Lung (tissue), 12 donors: ENCODE measurements around the gene FBLL1. TPM values are rescaled to one million over a fixed set of nuclear protein-coding genes. Genes with fewer than 3 reads are reported as not detected.
"Not testable (repeated sequence)": the region's sequence is repeated elsewhere in the genome, so short reads cannot be mapped to it uniquely, and the experiment has no call there.

Source experiments
- ATAC-seq: fragments of 200-7000 bp; cut with Tn5 transposase; one replicate; pipeline ENCODE4 v1.9.1; 2020; ENCODE audit warnings: moderate number of reproducible peaks; ENCODE audit not compliant: insufficient read depth, low FRiP score
- DNase-seq, 3 donors: peaks; one replicate each; pipeline ENCODE4 v3.0.0-alpha.2; 2013 to 2017
- H3K27ac ChIP-seq, 2 donors: one replicate each; pipeline ENCODE4 v1.5.1; 2013; ENCODE audit warnings: mild to moderate bottlenecking in 2 of 2, moderate library complexity in 2 of 2, control low read depth in 1 of 2, inconsistent platforms in 1 of 2, low read depth in 1 of 2, low read length in 1 of 2
- H3K27me3 ChIP-seq, 3 donors: one replicate each; pipeline ENCODE4 v1.5.1; 2013; ENCODE audit warnings: low read length in 2 of 3; ENCODE audit not compliant: control insufficient read depth in 3 of 3, insufficient read depth in 3 of 3
- H3K36me3 ChIP-seq, 4 donors: one replicate each; pipeline ENCODE4 v1.5.1; 2013; ENCODE audit warnings: low read length in 4 of 4, mild to moderate bottlenecking in 1 of 4, moderate library complexity in 1 of 4; ENCODE audit not compliant: control insufficient read depth in 4 of 4, insufficient read depth in 4 of 4
- H3K4me1 ChIP-seq, 5 donors: one replicate each; pipeline ENCODE4 v1.5.1; 2013; ENCODE audit warnings: low read length in 5 of 5, mild to moderate bottlenecking in 2 of 5, moderate library complexity in 1 of 5; ENCODE audit not compliant: control insufficient read depth in 5 of 5, insufficient read depth in 5 of 5
- H3K4me3 ChIP-seq: one replicate; pipeline ENCODE4 v1.5.1; 2013; ENCODE audit warnings: mild to moderate bottlenecking, control low read depth, moderate library complexity
- H3K9ac ChIP-seq, 2 donors: one replicate each; pipeline ENCODE4 v1.5.1; 2013; ENCODE audit warnings: low read length in 2 of 2, control low read depth in 1 of 2; ENCODE audit not compliant: insufficient read depth in 1 of 2
- H3K9me3 ChIP-seq, 4 donors: one replicate each; pipeline ENCODE4 v1.5.1; 2013; ENCODE audit warnings: low read length in 3 of 4, mild to moderate bottlenecking in 1 of 4, moderate library complexity in 1 of 4; ENCODE audit not compliant: control insufficient read depth in 4 of 4, insufficient read depth in 3 of 4
- WGBS, 2 donors: extraction: QIAGEN DNeasy Blood & Tissue Kit; methylation state at CpG; one replicate each; pipeline ENCODE4 v1.1.7; 2013; 5-methylcytosine and 5-hydroxymethylcytosine counted together
- polyA plus RNA-seq, 2 donors: library from polyadenylated mRNA; stranded (reverse); fragments of 200-250 nt; gene quantifications; one replicate each; pipeline ENCODE4 v1.2.1, GENCODE V29; 2013
- total RNA-seq, 2 donors: library from RNA; depleted of rRNA in 1 of 2; stranded (reverse); fragments of >200 nt in 1 of 2; gene quantifications; one replicate each; pipeline ENCODE4 v1.2.1, GENCODE V29; 2014 to 2021
- TF ChIP-seq, protein P1 (sequence below): IDR thresholded peaks from 2 replicates; pipeline ENCODE4 v1.5.1; 2012; ENCODE audit warnings: mild to moderate bottlenecking; ENCODE audit errors: control extremely low read depth, extremely low read depth
- donor health status: control.
- donor health status: control.
- donor health status: Bipolar disorder and iron deficiency.
- donor health status: healthy.
- donor health status: DM: yes; HTN: yes; CAD: no.

Gene FBLL1
- total and polyA plus RNA-seq, 4 donors, result 0.18 to 1.1 (median 0.27) TPM

DNA sequence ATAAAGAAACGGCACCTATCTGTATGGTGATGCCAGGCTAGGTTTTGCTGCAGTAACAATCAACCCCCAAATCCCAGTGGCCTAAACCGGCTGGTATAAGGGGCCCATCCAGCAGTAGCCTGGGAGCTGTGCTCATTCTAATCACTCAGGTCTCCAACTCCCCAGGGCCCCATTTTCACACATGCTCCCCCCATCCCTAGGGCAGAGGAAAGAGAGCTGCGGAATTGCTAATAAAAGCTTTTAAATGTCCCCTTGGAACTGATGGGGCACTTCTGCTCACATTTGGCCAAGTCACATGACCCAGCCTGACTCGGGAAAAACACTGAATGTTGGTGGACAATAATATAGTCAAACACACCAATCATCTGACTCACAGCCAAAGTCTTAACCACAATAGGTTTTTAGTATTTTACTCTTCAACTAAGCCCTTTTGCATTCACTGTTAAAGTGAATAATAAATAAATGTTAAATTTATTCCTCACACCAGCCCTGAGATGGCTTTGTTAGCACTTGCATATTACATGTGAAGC, 1.6 kb downstream of the FBLL1 start:
- peaks cover 0 to 12% (median 12%) of the 10 kb centered on the region in 3 donors for H3K27me3 ChIP-seq
- TF ChIP-seq, protein P1, sequence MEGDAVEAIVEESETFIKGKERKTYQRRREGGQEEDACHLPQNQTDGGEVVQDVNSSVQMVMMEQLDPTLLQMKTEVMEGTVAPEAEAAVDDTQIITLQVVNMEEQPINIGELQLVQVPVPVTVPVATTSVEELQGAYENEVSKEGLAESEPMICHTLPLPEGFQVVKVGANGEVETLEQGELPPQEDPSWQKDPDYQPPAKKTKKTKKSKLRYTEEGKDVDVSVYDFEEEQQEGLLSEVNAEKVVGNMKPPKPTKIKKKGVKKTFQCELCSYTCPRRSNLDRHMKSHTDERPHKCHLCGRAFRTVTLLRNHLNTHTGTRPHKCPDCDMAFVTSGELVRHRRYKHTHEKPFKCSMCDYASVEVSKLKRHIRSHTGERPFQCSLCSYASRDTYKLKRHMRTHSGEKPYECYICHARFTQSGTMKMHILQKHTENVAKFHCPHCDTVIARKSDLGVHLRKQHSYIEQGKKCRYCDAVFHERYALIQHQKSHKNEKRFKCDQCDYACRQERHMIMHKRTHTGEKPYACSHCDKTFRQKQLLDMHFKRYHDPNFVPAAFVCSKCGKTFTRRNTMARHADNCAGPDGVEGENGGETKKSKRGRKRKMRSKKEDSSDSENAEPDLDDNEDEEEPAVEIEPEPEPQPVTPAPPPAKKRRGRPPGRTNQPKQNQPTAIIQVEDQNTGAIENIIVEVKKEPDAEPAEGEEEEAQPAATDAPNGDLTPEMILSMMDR, result no peak
- no peak for DNase-seq
- H3K27ac ChIP-seq, result no peak overlapping the region
- 80 to 86% methylated on average over 4 of the region's 4 CpGs for WGBS, 2 donors
- no peak for ATAC-seq
- H3K9ac ChIP-seq, result no peak overlapping the region
- H3K36me3 ChIP-seq, result no peaks in the 10 kb centered on the region
- H3K4me3 ChIP-seq, result no peak overlapping the region
- peaks cover 0 to 12% (median 0%) of the 10 kb centered on the region in 4 donors for H3K9me3 ChIP-seq
- peaks cover 0 to 8% (median 4%) of the 10 kb centered on the region in 5 donors for H3K4me1 ChIP-seq

DNA sequence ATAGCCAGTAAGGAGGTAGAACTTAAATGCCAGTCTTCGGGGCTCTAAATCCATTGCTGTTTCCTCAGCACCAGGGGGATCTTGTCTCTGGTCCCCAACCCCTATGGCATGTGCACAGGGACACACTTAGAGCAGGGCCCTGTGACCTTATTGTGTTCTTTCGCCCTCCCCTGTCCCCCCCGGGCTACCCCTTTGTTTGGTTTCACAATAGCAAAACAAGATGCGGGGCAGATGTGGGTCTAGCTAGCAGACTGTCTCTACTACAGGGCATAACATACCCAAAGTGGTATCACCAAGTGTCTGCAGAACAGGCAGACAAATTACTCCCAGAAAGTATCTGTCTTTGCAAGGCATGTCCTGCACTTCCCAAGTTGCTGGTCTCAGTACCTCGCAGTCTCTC, 2.1 kb downstream of the FBLL1 start:
- H3K9ac ChIP-seq, result no peak overlapping the region
- 83 to 86% methylated on average over 5 of the region's 5 CpGs for WGBS, 2 donors
- DNase-seq (no peak), ATAC-seq (no peak)
- no peaks in the 10 kb centered on the region for H3K36me3 ChIP-seq
- peaks cover 0 to 12% (median 12%) of the 10 kb centered on the region in 3 donors for H3K27me3 ChIP-seq
- H3K27ac ChIP-seq, result no peak overlapping the region
- H3K9me3 ChIP-seq, result peaks cover 0 to 10% (median 0%) of the 10 kb centered on the region in 4 donors
- no peak overlapping the region for H3K4me3 ChIP-seq
- TF ChIP-seq, protein P1, result no peak
- H3K4me1 ChIP-seq, result peaks cover 0 to 8% (median 4%) of the 10 kb centered on the region in 5 donors

DNA sequence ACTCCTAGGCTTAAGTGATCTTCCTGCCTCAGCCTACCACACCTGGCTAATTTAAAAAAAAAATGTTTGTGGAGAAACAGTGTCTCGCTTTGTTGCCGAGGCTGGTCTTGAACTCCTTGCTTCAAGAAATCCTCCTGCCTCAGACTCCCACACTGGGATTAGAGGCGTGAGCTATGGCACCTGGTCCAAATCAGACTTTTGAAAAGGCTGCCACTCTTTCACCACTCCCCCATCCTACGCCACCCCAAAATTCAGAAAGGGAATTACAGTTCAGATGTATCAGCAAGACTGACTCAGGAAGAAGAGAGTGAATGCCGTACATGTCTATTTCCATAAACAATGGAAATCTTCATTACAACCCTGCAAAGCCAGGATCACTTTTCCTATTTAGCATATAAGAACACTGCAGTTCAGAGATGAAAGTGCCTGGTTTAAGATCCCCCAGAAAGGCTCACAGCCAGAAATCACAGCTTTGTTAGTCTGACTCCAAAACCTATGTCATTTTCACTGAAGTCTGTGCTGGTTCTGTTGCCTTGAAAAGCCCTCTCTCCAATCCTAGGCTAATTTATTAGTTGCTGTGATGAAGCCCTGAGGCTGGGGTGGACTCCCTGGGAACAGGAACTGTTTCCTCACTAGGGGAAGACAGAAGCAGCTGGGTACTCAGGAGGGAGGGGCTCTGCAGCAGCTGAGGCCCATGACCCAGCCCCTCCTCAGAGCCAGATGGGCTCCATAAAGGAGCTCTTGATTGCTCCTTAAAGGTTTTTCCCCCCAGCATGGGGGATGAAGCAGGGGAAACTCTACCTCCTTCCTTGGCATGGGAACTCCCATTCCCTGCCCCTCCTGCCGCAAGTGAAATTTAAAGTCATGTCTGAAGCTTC, 3.1 kb downstream of the FBLL1 start:
- WGBS, 2 donors, result 71 to 72% methylated on average over 6 of the region's 6 CpGs
- ATAC-seq, result no peak

DNA sequence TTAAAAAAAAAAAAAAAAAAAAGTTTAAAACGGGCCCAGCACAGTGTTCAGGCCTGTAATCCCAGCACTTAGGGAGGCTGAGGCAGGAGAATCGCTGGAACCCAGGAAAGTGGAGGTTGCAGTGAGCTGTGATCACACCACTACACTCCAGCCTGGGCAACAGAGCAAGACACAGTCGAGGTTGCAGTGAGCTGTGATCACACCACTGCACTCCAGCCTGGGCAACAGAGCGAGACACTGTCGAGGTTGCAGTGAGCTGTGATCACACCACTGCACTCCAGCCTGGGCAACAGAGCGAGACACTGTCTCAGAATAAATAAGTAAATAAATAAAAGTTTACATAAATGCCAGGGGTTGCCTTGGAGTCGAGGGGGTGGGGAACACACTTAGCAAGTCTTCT, 5.2 kb downstream of the FBLL1 start:
- H3K4me1 ChIP-seq, DNase-seq, H3K27ac ChIP-seq, H3K9ac ChIP-seq, H3K36me3 ChIP-seq, H3K4me3 ChIP-seq, ATAC-seq: not testable (repeated sequence)
- H3K27me3 ChIP-seq, result peaks cover 0 to 12% (median 7%) of the 10 kb centered on the region in 3 donors
- H3K9me3 ChIP-seq, result peaks cover 0 to 10% (median 0%) of the 10 kb centered on the region in 4 donors
- 83 to 87% methylated on average over 7 of the region's 7 CpGs for WGBS, 2 donors

More for the DNA sequence above, 3.1 kb downstream of the FBLL1 start:
- peaks cover 0 to 10% (median 0%) of the 10 kb centered on the region in 4 donors for H3K9me3 ChIP-seq
- H3K4me1 ChIP-seq, result peaks cover 0 to 8% (median 4%) of the 10 kb centered on the region in 5 donors
- H3K27ac ChIP-seq, result no peak overlapping the region
- no peak overlapping the region for H3K9ac ChIP-seq
- TF ChIP-seq, protein P1, result no peak
- no peaks in the 10 kb centered on the region for H3K36me3 ChIP-seq
- peaks cover 0 to 12% (median 12%) of the 10 kb centered on the region in 3 donors for H3K27me3 ChIP-seq
- DNase-seq, result no peak
- no peak overlapping the region for H3K4me3 ChIP-seq
